Fibroblast of skin of right biceps (primary cell): ENCODE data around the gene DAZAP1.

Experiments
- DNase-seq: peaks from one replicate; pipeline ENCODE4 v3.0.0-alpha.2; 2013

Gene DAZAP1

DNA sequence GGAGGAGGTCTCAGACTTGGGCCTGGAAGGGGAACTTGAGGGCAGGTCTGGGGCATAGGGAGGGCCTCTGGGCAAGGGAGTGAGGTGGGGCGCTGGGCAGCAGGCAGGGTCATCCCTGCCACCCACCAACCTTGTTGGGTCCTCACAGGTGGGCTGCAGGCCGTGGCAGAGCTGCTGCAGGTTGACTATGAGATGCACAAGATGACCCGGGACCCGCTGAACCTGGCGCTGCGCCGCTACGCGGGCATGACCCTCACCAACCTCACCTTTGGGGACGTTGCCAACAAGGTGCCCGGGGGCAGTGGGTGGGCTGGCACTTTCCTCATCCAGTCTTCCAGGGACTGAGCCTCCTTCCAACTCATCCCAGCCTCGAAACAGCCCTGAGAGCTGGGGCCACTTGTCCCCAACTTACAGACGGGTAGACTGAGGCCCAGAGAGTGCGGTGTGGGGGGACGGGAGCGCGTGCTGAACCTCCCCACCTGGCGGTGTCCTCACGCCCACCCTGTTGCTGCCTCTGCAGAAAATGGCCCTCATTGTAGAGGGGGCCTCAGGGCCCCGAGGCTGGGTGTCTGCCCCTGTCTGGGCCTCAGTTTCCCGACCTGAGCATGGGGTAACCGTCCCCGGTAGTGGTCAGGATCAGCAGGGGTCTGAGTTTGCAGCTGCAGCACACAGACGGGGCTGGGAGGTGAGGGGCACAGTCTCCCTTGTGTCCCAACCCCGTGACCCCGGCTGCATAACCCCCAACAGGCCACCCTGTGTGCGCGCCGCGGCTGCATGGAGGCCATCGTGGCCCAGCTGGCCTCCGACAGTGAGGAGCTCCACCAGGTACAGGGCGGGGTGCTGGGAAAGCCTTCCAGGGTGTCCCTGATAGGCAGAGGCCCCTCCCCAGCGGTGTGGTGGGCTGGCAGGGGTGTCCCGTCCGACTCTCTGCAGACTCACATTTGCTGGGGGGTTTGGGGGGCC is 52.9 kb downstream of the DAZAP1 start:
- no peak for DNase-seq

GRCh38 chr19:1461862-1462261 is 54.5 kb downstream of the DAZAP1 start:
- no peak for DNase-seq

GRCh38 chr19:1465191-1466016 is 58.0 kb downstream of the DAZAP1 start:
- DNase-seq: peak; percentile 56

DNA sequence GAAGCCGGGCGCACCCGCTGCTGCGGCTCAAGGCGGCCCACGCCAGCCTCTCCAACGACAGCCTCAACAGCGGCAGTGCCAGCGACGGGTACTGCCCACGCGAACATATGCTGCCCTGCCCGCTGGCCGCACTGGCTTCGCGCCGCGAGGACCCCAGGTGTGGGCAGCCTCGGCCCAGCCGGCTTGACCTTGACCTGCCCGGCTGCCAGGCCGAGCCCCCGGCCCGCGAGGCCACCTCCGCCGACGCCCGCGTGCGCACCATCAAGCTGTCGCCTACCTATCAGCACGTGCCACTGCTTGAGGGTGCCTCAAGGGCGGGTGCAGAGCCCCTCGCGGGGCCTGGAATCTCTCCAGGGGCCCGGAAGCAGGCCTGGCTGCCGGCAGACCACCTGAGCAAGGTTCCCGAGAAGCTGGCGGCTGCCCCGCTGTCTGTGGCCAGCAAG is 58.7 kb downstream of the DAZAP1 start:
- no peak for DNase-seq

- no peak for DNase-seq
Observed at GRCh38 chr19:1466461-1467214, 59.3 kb downstream of the DAZAP1 start.

GRCh38 chr19:1467215-1467489 is 59.8 kb downstream of the DAZAP1 start:
- no peak for DNase-seq

DNA sequence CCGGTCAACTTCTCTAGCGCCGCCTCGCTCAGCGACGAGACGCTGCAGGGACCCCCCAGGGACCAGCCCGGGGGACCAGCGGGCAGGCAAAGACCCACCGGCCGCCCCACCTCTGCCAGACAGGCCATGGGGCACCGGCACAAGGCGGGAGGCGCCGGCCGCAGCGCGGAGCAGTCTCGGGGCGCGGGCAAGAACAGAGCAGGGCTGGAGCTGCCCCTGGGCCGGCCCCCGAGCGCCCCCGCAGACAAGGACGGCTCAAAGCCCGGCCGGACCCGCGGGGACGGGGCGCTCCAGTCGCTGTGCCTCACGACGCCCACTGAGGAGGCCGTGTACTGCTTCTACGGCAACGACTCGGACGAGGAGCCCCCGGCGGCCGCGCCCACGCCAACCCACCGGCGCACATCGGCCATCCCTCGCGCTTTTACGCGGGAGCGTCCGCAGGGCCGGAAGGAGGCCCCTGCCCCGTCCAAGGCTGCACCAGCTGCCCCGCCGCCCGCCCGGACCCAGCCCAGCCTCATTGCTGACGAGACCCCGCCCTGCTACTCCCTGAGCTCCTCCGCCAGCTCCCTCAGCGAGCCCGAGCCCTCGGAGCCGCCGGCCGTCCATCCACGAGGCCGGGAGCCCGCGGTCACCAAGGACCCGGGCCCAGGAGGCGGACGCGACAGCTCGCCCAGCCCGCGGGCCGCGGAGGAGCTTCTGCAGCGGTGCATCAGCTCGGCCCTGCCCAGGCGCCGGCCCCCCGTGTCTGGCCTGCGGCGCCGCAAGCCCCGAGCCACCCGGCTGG is 60.3 kb downstream of the DAZAP1 start:
- DNase-seq: no peak

GRCh38 chr19:1468274-1468820 is 61.0 kb downstream of the DAZAP1 start:
- DNase-seq: no peak

GRCh38 chr19:1468821-1469254 is 61.5 kb downstream of the DAZAP1 start:
- DNase-seq: peak; percentile 46

- no peak for DNase-seq
Observed at GRCh38 chr19:1469255-1470054, 62.1 kb downstream of the DAZAP1 start.

DNA sequence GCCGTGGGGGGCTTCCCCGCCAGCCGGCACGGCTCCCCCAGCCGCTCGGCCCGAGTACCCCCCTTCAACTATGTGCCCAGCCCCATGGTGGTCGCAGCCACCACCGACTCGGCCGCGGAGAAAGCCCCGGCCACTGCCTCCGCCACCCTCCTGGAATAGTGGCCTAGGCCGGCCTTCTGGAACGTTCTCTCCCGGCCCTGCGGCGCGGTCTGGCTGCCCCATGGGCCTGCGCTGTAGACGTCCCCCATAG is 62.6 kb downstream of the DAZAP1 start:
- no peak for DNase-seq

DNA sequence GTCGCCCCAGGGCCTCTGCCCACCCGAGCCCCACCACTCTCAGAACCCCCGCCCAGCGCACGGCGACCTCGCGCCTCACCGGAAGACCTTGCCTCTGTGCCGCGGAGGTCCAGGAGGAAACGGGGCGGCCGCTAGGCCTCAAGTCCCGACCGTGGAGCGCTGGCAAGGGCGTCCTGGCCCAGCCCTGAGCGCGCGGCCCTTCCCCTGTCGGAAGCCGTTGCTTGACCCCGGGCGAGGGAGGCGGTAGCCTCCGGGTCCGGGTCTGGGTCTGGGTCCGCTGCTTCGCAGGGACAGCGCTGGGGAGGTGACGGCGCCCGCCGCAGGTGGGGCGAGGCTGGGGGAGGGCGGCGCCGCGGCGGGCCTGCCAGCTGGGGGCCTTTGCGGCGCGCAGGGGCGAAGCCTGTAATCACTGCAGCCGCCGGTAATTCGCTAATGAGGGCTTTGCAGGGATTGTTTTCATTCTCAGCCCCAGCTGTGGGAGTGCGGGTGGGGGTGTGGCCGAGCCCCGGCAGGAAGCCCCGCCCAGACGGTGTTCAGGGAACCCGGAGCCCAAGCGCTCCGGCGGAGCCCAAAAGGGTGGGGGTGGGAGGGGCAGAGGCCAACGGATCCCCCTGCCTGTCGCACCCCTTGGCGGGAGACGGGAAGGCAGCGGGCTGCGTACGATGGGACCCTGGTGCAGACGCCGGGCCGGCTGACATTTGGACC is 63.1 kb downstream of the DAZAP1 start:
- DNase-seq: no peak

DNA sequence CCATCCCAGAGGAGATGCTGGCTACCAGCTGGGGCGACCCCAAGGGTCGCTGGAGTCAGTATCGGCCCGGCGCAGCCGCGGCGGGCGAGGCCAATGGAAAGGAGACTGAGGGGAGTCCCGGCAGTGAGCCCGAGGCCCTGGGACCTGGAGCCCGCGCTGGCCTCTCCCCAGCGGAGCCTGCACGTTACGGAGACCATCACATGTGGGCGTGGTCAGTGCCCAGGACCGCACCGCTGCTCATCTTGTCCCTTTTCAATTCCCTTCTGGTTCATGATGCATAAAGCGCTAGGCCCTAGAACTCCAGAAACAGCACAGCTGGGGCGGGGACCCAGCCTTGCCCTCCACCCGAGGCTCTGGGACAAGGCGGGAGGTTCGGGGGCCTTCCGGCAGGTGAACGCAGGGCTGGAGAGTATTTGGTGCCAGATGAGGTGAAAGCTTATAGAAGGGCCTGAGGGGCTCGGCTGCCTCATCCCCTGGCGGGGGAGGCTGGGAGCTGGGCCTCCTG is 63.7 kb downstream of the DAZAP1 start:
- DNase-seq: no peak

DNA sequence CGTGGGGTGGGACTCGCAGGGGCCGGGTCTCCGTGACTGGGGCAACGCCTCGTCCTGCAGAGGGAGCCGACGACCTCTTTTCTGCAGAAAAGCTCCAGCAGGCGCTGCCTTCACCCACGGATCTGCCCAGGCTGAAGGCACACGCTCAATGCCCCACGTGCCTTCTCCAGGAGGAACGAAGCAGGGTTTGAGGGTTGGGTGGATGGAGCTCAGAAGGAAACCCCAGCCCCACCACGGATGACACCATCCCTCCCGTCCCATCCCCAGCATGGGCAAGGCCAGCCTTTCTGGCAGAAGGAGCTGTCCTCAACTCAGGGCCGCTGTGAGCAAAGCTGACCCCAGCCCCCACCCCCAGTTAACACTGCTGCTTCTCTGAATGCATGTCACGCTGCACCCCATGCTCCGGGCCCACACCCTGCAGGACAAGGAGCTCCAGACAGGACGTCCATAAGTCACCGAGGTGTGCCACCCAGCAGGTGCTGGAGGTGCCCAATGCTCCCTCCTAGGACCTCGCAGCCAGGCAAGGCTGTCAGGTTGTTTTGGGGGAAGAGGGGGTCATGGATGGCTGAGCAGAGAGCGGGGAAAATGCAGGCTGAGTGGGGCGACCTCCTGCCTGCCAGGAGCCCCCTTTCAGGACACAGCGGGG is 64.3 kb downstream of the DAZAP1 start:
- DNase-seq: no peak

GRCh38 chr19:1472231-1473084 is 65.1 kb downstream of the DAZAP1 start:
- DNase-seq: no peak

- no peak for DNase-seq
Observed at GRCh38 chr19:1473085-1473851, 65.9 kb downstream of the DAZAP1 start.

GRCh38 chr19:1474011-1474764 is 66.8 kb downstream of the DAZAP1 start:
- DNase-seq: no peak
